Lower lobe of right lung (tissue), 2 donors: Measurements from ENCODE around the gene RECK. TPM values are rescaled to one million over a fixed set of nuclear protein-coding genes. Genes with fewer than 3 reads are reported as not detected.

Source experiments
- ATAC-seq, 2 donors: fragments of 200-7000 bp; cut with Tn5 transposase; one replicate each; pipeline ENCODE4 v1.9.1; 2020 to 2022; ENCODE audit warnings: mild to moderate bottlenecking in 2 of 2, moderate library complexity in 2 of 2
- DNase-seq: peaks from one replicate; pipeline ENCODE4 v3.0.0-alpha.2; 2020
- H3K27ac ChIP-seq: fragments of 200-600 bp; one replicate; pipeline ENCODE4 v1.8.0; 2022
- H3K27me3 ChIP-seq: fragments of 200-600 bp; one replicate; pipeline ENCODE4 v1.8.0; 2022; ENCODE audit warnings: low read depth
- H3K36me3 ChIP-seq: fragments of 200-600 bp; one replicate; pipeline ENCODE4 v1.8.0; 2022; ENCODE audit warnings: mild to moderate bottlenecking
- H3K4me1 ChIP-seq: fragments of 200-600 bp; one replicate; pipeline ENCODE4 v1.8.0; 2022
- H3K4me3 ChIP-seq: fragments of 200-600 bp; one replicate; pipeline ENCODE4 v1.8.0; 2022; ENCODE audit warnings: mild to moderate bottlenecking
- H3K9me3 ChIP-seq: fragments of 200-600 bp; one replicate; pipeline ENCODE4 v1.8.0; 2022
- CTCF ChIP-seq: fragments of 200-600 bp; IDR thresholded peaks from one replicate; pipeline ENCODE4 v1.8.0; 2022; ENCODE audit warnings: antibody characterized with exemption, mild to moderate bottlenecking
- intact Hi-C: fragments of 100-400 bp; cut with DNase I; formaldehyde crosslinking; loops from one replicate; pipeline ENCODE4 v1.11.0; 2022
- total RNA-seq: library from RNA; stranded (reverse); fragmentation: NEBNext Ultra II Directional; extraction: Animal tissue kit (Norgen Biotek cat#: 25700); gene quantifications from one replicate; pipeline ENCODE4 v1.2.1, GENCODE V29; 2021
- donor health status: DM: no; HTN: yes; CAD: no; lungs with severe emphysema.

Gene RECK
- total RNA-seq, 1 donor from 2014 or later, result 15.2 TPM

GRCh38 chr9:36141288-36141687 is 104.6 kb downstream of the RECK start:
- Histone ChIP-seq H3K27me3 (no peaks in the 10 kb centered on the region), H3K27ac (peak overlapping the region; percentile 37), H3K4me3 (no peak overlapping the region), H3K36me3 (no peaks in the 10 kb centered on the region), H3K9me3 (no peaks in the 10 kb centered on the region), H3K4me1 (peaks cover 84% of the 10 kb centered on the region)
- intact Hi-C loops, result no loop called here
- DNase-seq (no peak), ATAC-seq (no peak)
- peak; percentile 22 for TF ChIP-seq CTCF

- H3K27ac ChIP-seq, result peak overlapping the region; percentile 89
- H3K9me3 ChIP-seq, result no peaks in the 10 kb centered on the region
- peaks cover 84% of the 10 kb centered on the region for H3K4me1 ChIP-seq
- ATAC-seq (no peak), DNase-seq (no peak)
- H3K36me3 ChIP-seq, result no peaks in the 10 kb centered on the region
- H3K4me3 ChIP-seq, result no peak overlapping the region
- no peak for TF ChIP-seq CTCF
- no peaks in the 10 kb centered on the region for H3K27me3 ChIP-seq
- intact Hi-C loops, result no loop called here
Observed at GRCh38 chr9:36141761-36142160, 105.0 kb downstream of the RECK start.

- Histone ChIP-seq H3K4me1 (peaks cover 82% of the 10 kb centered on the region), H3K36me3 (no peaks in the 10 kb centered on the region), H3K27me3 (no peaks in the 10 kb centered on the region), H3K9me3 (no peaks in the 10 kb centered on the region), H3K4me3 (peak overlapping the region; percentile 44), H3K27ac (peak overlapping the region; percentile 89)
- DNase-seq (no peak), ATAC-seq (peak; percentile 57 to 67)
- TF ChIP-seq CTCF, result no peak
- intact Hi-C loops, result no loop called here
Observed at GRCh38 chr9:36142510-36143244, 106.0 kb downstream of the RECK start.

GRCh38 chr9:36143245-36143641 is 106.5 kb downstream of the RECK start:
- peak overlapping the region; percentile 89 for H3K27ac ChIP-seq
- peaks cover 82% of the 10 kb centered on the region for H3K4me1 ChIP-seq
- no peak for DNase-seq
- H3K4me3 ChIP-seq, result peak overlapping the region; percentile 44
- no peaks in the 10 kb centered on the region for H3K9me3 ChIP-seq
- H3K27me3 ChIP-seq, result no peaks in the 10 kb centered on the region
- no peak for TF ChIP-seq CTCF
- no peaks in the 10 kb centered on the region for H3K36me3 ChIP-seq
- ATAC-seq, result no peak
- intact Hi-C loops, result no loop called here

GRCh38 chr9:36144309-36145232 is 107.9 kb downstream of the RECK start:
- H3K4me3 ChIP-seq, result peak overlapping the region; percentile 14
- no peaks in the 10 kb centered on the region for H3K9me3 ChIP-seq
- peaks cover 9% of the 10 kb centered on the region for H3K36me3 ChIP-seq
- H3K27ac ChIP-seq, result peak overlapping the region; percentile 60
- no peak for DNase-seq
- no peaks in the 10 kb centered on the region for H3K27me3 ChIP-seq
- intact Hi-C loops, result no loop called here
- no peak for ATAC-seq
- peaks cover 85% of the 10 kb centered on the region for H3K4me1 ChIP-seq
- TF ChIP-seq CTCF, result no peak
